ENCODE results near the gene CHPT1.
A peak's percentile ranks its signal among the peaks of the same experiment; 100 is the strongest.
"Not testable (repeated sequence)": the region's sequence is repeated elsewhere in the genome, so short reads cannot be mapped to it uniquely, and the experiment has no call there.

The CHPT1 gene

GRCh38 chr12:101678081-101678480 lies 19.4 kb upstream of the CHPT1 start:
- no peak for TF ChIP-seq Cebpa-rat (IDR thresholded peaks at IDR 0.05)
- H3K4me3 ChIP-seq, result no peak overlapping the region
- H3K27me3 ChIP-seq, result no peaks in the 10 kb centered on the region
- no peaks in the 10 kb centered on the region for H3K9me3 ChIP-seq (replicated peaks in 1 of 11)
- no peaks in the 10 kb centered on the region for H3K36me3 ChIP-seq
- H3K4me2 ChIP-seq, result no peak overlapping the region
- H3K4me1 ChIP-seq, result no peaks in the 10 kb centered on the region
- no peak overlapping the region for H3K27ac ChIP-seq
- no peaks in the 10 kb centered on the region for H4K20me1 ChIP-seq
- H3K9ac ChIP-seq, result no peak overlapping the region

- Histone ChIP-seq H3K36me3 (no peaks in the 10 kb centered on the region), H3K4me1 (no peaks in the 10 kb centered on the region), H3K9ac (no peak overlapping the region), H3K4me3 (no peak overlapping the region), H3K27ac (no peak overlapping the region), H3K27me3 (no peaks in the 10 kb centered on the region), H3K4me2 (no peak overlapping the region), H4K20me1 (no peaks in the 10 kb centered on the region), H3K9me3 (replicated peaks in 1 of 11) (no peaks in the 10 kb centered on the region)
- no peak for TF ChIP-seq Cebpa-rat (IDR thresholded peaks at IDR 0.05)
These were observed 17.2 kb upstream of the CHPT1 start for GRCh38 chr12:101680240-101680639.

DNA sequence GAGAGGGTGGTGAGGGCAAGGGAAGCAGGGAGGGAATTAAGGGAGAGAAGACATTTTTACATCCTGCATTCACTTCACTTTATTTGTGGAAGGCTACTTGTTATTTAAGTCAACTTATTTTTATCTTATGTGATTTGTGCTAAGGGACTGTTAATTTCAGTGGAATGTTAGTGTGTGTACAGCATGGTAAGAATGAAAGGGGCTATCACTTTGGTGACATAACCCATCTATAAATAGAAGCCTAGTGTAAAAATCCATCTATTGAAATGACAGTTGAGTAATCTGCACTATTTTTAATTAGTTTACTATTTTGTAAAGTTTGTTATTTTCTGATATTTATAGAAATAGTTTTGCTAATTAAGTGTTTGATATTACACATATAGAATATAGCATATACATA lies 16.8 kb upstream of the CHPT1 start:
- Histone ChIP-seq H3K27ac (no peak overlapping the region), H3K9me3 (replicated peaks in 1 of 11) (no peaks in the 10 kb centered on the region), H4K20me1 (no peaks in the 10 kb centered on the region), H3K4me1 (no peaks in the 10 kb centered on the region), H3K9ac (no peak overlapping the region), H3K27me3 (no peaks in the 10 kb centered on the region), H3K4me2 (no peak overlapping the region), H3K36me3 (no peaks in the 10 kb centered on the region), H3K4me3 (no peak overlapping the region)
- TF ChIP-seq Cebpa-rat (IDR thresholded peaks at IDR 0.05), result no peak

GRCh38 chr12:101681627-101682026 lies 15.8 kb upstream of the CHPT1 start:
- H4K20me1 ChIP-seq; H3K27me3 ChIP-seq; H3K9ac ChIP-seq; H3K9me3 ChIP-seq (replicated peaks in 1 of 11); H3K4me1 ChIP-seq; H3K27ac ChIP-seq; H3K4me3 ChIP-seq; H3K4me2 ChIP-seq; H3K36me3 ChIP-seq: not testable (repeated sequence)

DNA sequence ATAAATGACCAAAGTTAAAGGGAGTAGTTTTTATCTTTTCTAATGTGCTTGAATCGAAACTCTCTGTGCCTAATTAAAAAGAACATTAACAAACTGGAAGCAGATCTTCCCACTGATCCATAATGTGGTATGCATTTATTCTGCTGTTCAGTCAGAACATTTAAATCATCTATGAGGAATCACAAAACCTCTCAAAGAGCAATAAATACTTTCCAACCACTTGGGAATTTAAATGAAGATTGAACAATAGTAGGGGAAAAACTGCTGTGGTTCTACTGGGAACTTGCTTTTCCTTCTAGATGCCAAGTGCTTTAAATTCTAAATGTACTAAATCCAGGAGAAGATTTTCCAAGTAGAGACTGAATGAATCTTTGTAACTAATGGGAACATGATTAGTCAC lies 12.3 kb upstream of the CHPT1 start:
- no peak overlapping the region for H3K9ac ChIP-seq
- no peaks in the 10 kb centered on the region for H3K27me3 ChIP-seq
- H4K20me1 ChIP-seq, result no peaks in the 10 kb centered on the region
- H3K4me1 ChIP-seq, result no peaks in the 10 kb centered on the region
- H3K36me3 ChIP-seq, result no peaks in the 10 kb centered on the region
- no peak overlapping the region for H3K27ac ChIP-seq
- H3K4me2 ChIP-seq, result no peak overlapping the region
- TF ChIP-seq Cebpa-rat (IDR thresholded peaks at IDR 0.05), result no peak
- no peak overlapping the region for H3K4me3 ChIP-seq
- no peaks in the 10 kb centered on the region for H3K9me3 ChIP-seq (replicated peaks in 1 of 11)

DNA sequence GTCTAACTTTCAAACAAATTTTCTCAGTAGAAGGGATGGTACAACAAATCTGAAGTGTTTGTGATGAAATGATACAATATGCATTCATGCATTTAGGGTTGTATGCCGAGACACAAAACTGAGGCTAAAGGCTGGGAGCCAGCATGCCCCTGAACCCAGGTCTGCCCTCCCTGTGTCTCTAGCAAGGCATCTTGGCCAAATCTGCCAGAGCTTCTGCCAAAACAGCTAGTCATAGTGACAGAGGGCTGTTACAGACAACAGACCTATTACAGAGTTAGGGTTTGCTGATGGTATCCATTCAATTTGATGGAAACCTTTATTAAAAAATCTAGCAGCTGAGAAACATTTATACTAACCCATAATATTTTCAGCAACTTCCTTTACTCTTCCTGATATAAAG lies 11.3 kb upstream of the CHPT1 start:
- no peaks in the 10 kb centered on the region for H4K20me1 ChIP-seq
- H3K36me3 ChIP-seq, result no peaks in the 10 kb centered on the region
- no peak overlapping the region for H3K4me2 ChIP-seq
- H3K27me3 ChIP-seq, result no peaks in the 10 kb centered on the region
- no peak overlapping the region for H3K27ac ChIP-seq
- no peak overlapping the region for H3K9ac ChIP-seq
- H3K9me3 ChIP-seq (replicated peaks in 1 of 11), result no peaks in the 10 kb centered on the region
- peaks cover 0 to 5% (median 0%) of the 10 kb centered on the region in 10 experiments; a peak in 4 of 20 replicates for H3K4me1 ChIP-seq
- no peak overlapping the region for H3K4me3 ChIP-seq
- TF ChIP-seq Cebpa-rat (IDR thresholded peaks at IDR 0.05), result no peak

DNA sequence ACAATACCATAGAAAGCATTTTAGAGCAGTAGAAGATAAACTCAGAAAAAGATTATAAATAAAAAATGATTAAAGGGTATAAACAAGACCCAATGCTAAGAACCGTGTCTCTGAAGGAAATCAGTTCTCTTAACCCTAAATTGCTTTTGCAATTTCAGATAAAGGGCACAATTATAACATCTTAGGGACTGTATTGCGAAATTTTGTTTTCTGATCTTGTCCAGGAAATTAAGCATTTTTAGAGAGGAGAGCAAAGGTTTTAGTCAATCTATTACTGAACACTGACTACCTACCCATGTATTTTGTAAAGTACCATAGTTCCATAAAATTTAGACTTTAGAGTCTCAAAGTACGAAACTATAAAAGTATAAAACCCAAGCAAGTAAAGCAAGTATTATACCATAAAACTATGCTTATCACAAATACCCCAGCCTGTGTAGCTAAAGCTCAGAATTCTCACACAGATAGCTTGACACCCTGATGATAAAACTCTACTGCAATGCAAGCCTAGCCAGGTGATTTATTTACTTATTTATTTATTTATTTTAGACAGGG lies 6.8 kb upstream of the CHPT1 start:
- Histone ChIP-seq H3K9ac (no peak overlapping the region), H3K36me3 (no peaks in the 10 kb centered on the region), H3K4me1 (peaks cover 0 to 10% (median 0%) of the 10 kb centered on the region in 10 experiments; a peak in 4 of 20 replicates), H3K27me3 (no peaks in the 10 kb centered on the region), H4K20me1 (no peaks in the 10 kb centered on the region), H3K9me3 (replicated peaks in 1 of 11) (peaks cover 0 to 6% (median 0%) of the 10 kb centered on the region in 11 experiments; a peak in 1 of 22 replicates), H3K4me2 (peak overlapping the region in 2 of 11 experiments; percentile 7; a peak in 3 of 22 replicates), H3K27ac (no peak overlapping the region), H3K4me3 (no peak overlapping the region)
- TF ChIP-seq Cebpa-rat (IDR thresholded peaks at IDR 0.05), result peak in 2 of 11 experiments; percentile 10 to 77; a peak in 2 of 22 replicates

DNA sequence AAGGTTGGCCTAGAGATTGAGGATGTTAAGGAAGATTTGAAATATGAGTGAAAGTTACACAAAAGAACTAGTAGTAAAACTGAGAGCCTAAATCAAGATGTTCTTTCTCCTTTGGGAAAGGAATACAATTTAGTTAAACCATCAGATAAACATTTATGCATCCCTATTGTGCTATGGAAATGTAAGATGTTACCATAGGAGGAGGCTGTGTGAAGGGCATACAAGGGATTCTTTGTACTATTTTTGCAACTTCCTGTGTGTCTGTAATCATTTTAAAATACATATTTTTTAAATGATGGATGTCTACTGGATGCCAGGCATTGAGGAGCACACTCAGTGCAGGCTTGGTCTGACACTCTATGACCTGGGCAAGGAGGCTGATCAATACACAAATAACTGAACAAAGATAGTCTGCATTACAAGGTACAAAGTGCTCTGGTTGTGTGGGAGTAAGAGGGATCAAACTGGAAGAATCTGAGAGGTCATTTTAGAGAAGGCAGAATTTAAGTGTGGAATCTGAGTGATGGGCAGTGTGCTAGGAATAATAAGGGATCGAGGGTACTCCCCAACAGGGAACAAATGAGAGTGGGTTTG lies 5.8 kb upstream of the CHPT1 start:
- no peak overlapping the region for H3K27ac ChIP-seq
- no peaks in the 10 kb centered on the region for H3K27me3 ChIP-seq
- H3K9ac ChIP-seq, result no peak overlapping the region
- H3K9me3 ChIP-seq (replicated peaks in 1 of 11), result peaks cover 0 to 6% (median 0%) of the 10 kb centered on the region in 11 experiments; a peak in 1 of 22 replicates
- H3K36me3 ChIP-seq, result no peaks in the 10 kb centered on the region
- H4K20me1 ChIP-seq, result no peaks in the 10 kb centered on the region
- H3K4me2 ChIP-seq, result peak overlapping the region in 2 of 11 experiments; percentile 8 to 22; a peak in 2 of 22 replicates
- peaks cover 4 to 16% (median 6%) of the 10 kb centered on the region in 10 experiments for H3K4me1 ChIP-seq
- no peak overlapping the region for H3K4me3 ChIP-seq
- no peak for TF ChIP-seq Cebpa-rat (IDR thresholded peaks at IDR 0.05)

GRCh38 chr12:101694297-101694848 lies 3.1 kb upstream of the CHPT1 start:
- TF ChIP-seq Cebpa-rat (IDR thresholded peaks at IDR 0.05), result no peak
- peaks cover 0 to 5% (median 0%) of the 10 kb centered on the region in 11 experiments; a peak in 3 of 22 replicates for H4K20me1 ChIP-seq
- no peak overlapping the region for H3K27ac ChIP-seq
- no peak overlapping the region for H3K4me2 ChIP-seq
- peaks cover 0 to 6% (median 0%) of the 10 kb centered on the region in 11 experiments; a peak in 1 of 22 replicates for H3K9me3 ChIP-seq (replicated peaks in 1 of 11)
- no peaks in the 10 kb centered on the region for H3K36me3 ChIP-seq
- no peak overlapping the region for H3K4me3 ChIP-seq
- no peak overlapping the region for H3K9ac ChIP-seq
- no peaks in the 10 kb centered on the region for H3K27me3 ChIP-seq
- peaks cover 15 to 31% (median 20%) of the 10 kb centered on the region in 10 experiments for H3K4me1 ChIP-seq

GRCh38 chr12:101694986-101695385 lies 2.5 kb upstream of the CHPT1 start:
- H4K20me1 ChIP-seq, result peaks cover 0 to 5% (median 0%) of the 10 kb centered on the region in 11 experiments; a peak in 3 of 22 replicates
- H3K9ac ChIP-seq, result no peak overlapping the region
- peaks cover 17 to 37% (median 24%) of the 10 kb centered on the region in 10 experiments for H3K4me1 ChIP-seq
- no peak overlapping the region for H3K27ac ChIP-seq
- no peak for TF ChIP-seq Cebpa-rat (IDR thresholded peaks at IDR 0.05)
- no peak overlapping the region for H3K4me2 ChIP-seq
- peaks cover 0 to 6% (median 0%) of the 10 kb centered on the region in 11 experiments; a peak in 1 of 22 replicates for H3K9me3 ChIP-seq (replicated peaks in 1 of 11)
- no peaks in the 10 kb centered on the region for H3K36me3 ChIP-seq
- no peak overlapping the region for H3K4me3 ChIP-seq
- no peaks in the 10 kb centered on the region for H3K27me3 ChIP-seq
